ENCODE results near the gene PKP1.

DNA sequence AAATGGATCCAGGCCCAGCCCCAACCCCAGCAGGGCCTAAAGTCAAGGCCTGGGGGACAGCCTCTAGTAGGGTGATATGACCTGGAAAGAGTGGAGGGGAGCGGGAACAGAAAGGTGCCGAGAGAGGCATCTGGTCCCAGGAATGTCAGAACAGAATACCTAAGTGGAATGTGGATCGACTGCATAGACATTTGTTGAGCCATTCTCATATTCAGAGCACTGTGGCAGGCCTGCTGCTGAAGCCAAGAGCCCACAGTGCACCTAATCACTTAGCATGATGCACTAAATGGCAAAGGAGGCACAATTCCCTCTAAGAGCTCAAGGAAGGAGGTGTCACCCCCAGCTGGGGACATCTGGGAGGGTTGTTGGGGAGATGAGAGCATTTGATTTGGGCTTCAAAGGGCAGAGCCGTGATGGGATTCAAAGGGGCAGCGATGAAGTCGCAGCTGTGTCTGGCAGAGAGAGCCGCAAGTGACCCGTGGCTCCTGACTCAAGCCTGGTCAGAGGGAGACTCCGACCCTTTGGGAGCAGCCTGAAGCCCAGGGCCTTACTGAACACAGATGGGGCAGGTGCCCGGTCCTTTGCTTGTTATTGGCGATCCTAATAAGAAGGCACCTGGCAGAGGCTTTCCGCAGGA lies 8.6 kb upstream of the PKP1 start:
- TF ChIP-seq, protein P1, sequence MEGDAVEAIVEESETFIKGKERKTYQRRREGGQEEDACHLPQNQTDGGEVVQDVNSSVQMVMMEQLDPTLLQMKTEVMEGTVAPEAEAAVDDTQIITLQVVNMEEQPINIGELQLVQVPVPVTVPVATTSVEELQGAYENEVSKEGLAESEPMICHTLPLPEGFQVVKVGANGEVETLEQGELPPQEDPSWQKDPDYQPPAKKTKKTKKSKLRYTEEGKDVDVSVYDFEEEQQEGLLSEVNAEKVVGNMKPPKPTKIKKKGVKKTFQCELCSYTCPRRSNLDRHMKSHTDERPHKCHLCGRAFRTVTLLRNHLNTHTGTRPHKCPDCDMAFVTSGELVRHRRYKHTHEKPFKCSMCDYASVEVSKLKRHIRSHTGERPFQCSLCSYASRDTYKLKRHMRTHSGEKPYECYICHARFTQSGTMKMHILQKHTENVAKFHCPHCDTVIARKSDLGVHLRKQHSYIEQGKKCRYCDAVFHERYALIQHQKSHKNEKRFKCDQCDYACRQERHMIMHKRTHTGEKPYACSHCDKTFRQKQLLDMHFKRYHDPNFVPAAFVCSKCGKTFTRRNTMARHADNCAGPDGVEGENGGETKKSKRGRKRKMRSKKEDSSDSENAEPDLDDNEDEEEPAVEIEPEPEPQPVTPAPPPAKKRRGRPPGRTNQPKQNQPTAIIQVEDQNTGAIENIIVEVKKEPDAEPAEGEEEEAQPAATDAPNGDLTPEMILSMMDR (IDR thresholded peaks at IDR 0.05; ENCODE audit: low read length) = no peak
- no peak for TF ChIP-seq EZH2phosphoT487 (IDR thresholded peaks at IDR 0.05; ENCODE audit: low read length)
- no peak for TF ChIP-seq EZH2 (optimal IDR thresholded peaks at IDR 0.05; ENCODE audit: low read depth, low read length)

Measured in MM.1S (cell line).